ENCODE data around the gene APP.

Gene APP

GRCh38 chr21:26146681-26147080 is 23.9 kb downstream of the APP start:
- no peak for TF ChIP-seq RARB (CRISPR knock-in tag; IDR thresholded peaks at IDR 0.05)
- no peak for TF ChIP-seq SNAI2 (CRISPR knock-in tag; IDR thresholded peaks at IDR 0.05)
- TF ChIP-seq ZFP3 (CRISPR knock-in tag; IDR thresholded peaks at IDR 0.05) = no peak
- TF ChIP-seq ISL1 (CRISPR knock-in tag; IDR thresholded peaks at IDR 0.05) = no peak
- TF ChIP-seq GLIS3 (CRISPR knock-in tag; IDR thresholded peaks at IDR 0.05) = no peak
- TF ChIP-seq ARNTL (CRISPR knock-in tag; IDR thresholded peaks at IDR 0.05; ENCODE audit: borderline replicate concordance, low read depth) = no peak
- TF ChIP-seq ZFP30 (CRISPR knock-in tag; IDR thresholded peaks at IDR 0.05) = no peak
- no peak for TF ChIP-seq ESRRG (CRISPR knock-in tag; IDR thresholded peaks at IDR 0.05)
- TF ChIP-seq ZNF8 (CRISPR knock-in tag; IDR thresholded peaks at IDR 0.05) = no peak
- no peak for TF ChIP-seq CSRNP3 (CRISPR knock-in tag; IDR thresholded peaks at IDR 0.05)
- no peak for TF ChIP-seq POU6F1 (CRISPR knock-in tag; IDR thresholded peaks at IDR 0.05; ENCODE audit: borderline replicate concordance, low read depth)
- TF ChIP-seq TOX (CRISPR knock-in tag; IDR thresholded peaks at IDR 0.05; ENCODE audit: borderline replicate concordance) = no peak
- no peak for TF ChIP-seq ZNF70 (CRISPR knock-in tag; IDR thresholded peaks at IDR 0.05)
- TF ChIP-seq, protein P1, sequence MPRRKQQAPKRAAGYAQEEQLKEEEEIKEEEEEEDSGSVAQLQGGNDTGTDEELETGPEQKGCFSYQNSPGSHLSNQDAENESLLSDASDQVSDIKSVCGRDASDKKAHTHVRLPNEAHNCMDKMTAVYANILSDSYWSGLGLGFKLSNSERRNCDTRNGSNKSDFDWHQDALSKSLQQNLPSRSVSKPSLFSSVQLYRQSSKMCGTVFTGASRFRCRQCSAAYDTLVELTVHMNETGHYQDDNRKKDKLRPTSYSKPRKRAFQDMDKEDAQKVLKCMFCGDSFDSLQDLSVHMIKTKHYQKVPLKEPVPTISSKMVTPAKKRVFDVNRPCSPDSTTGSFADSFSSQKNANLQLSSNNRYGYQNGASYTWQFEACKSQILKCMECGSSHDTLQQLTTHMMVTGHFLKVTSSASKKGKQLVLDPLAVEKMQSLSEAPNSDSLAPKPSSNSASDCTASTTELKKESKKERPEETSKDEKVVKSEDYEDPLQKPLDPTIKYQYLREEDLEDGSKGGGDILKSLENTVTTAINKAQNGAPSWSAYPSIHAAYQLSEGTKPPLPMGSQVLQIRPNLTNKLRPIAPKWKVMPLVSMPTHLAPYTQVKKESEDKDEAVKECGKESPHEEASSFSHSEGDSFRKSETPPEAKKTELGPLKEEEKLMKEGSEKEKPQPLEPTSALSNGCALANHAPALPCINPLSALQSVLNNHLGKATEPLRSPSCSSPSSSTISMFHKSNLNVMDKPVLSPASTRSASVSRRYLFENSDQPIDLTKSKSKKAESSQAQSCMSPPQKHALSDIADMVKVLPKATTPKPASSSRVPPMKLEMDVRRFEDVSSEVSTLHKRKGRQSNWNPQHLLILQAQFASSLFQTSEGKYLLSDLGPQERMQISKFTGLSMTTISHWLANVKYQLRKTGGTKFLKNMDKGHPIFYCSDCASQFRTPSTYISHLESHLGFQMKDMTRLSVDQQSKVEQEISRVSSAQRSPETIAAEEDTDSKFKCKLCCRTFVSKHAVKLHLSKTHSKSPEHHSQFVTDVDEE (CRISPR knock-in tag; IDR thresholded peaks at IDR 0.05) = no peak
- no peak for ATAC-seq

DNA sequence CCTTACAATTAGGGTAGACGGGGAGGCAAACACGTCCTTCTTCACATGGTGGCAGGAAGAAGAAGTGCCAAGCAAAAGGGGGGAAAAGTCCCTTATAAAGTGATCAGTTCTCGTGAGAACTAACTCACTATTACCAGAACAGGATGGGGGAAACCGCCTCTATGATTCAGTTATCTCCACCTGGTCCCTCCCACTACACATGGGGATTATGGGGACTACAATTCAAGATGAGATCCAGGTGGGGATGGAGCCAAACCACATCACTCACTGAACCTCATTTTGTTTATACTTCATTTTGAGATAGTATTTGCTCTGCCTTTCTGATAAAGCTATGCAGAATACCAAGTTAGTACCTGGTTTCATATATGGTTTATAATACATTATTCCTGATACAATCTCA is 26.5 kb downstream of the APP start:
- TF ChIP-seq SNAI2 (CRISPR knock-in tag; IDR thresholded peaks at IDR 0.05) (no peak), TOX (CRISPR knock-in tag; IDR thresholded peaks at IDR 0.05; ENCODE audit: borderline replicate concordance) (no peak), GLIS3 (CRISPR knock-in tag; IDR thresholded peaks at IDR 0.05) (no peak), ZC3H10 (CRISPR knock-in tag; IDR thresholded peaks at IDR 0.05) (no peak), ZNF70 (CRISPR knock-in tag; IDR thresholded peaks at IDR 0.05) (no peak), TCF4 (CRISPR knock-in tag; IDR thresholded peaks at IDR 0.05; ENCODE audit: borderline replicate concordance) (no peak), ZFP3 (CRISPR knock-in tag; IDR thresholded peaks at IDR 0.05) (no peak), ARNTL (CRISPR knock-in tag; IDR thresholded peaks at IDR 0.05; ENCODE audit: borderline replicate concordance, low read depth) (no peak), CSDC2 (CRISPR knock-in tag; IDR thresholded peaks at IDR 0.05) (no peak), RARB (CRISPR knock-in tag; IDR thresholded peaks at IDR 0.05) (no peak), OSR1 (CRISPR knock-in tag; IDR thresholded peaks at IDR 0.05) (no peak), ZNF8 (CRISPR knock-in tag; IDR thresholded peaks at IDR 0.05) (no peak), ISL1 (CRISPR knock-in tag; IDR thresholded peaks at IDR 0.05) (no peak), ESRRG (CRISPR knock-in tag; IDR thresholded peaks at IDR 0.05) (no peak), BACH2 (CRISPR knock-in tag; IDR thresholded peaks at IDR 0.05; ENCODE audit: borderline replicate concordance) (no peak), CSRNP3 (CRISPR knock-in tag; IDR thresholded peaks at IDR 0.05) (no peak)
- TF ChIP-seq, protein P1 (CRISPR knock-in tag; IDR thresholded peaks at IDR 0.05) = no peak
- ATAC-seq = no peak

DNA sequence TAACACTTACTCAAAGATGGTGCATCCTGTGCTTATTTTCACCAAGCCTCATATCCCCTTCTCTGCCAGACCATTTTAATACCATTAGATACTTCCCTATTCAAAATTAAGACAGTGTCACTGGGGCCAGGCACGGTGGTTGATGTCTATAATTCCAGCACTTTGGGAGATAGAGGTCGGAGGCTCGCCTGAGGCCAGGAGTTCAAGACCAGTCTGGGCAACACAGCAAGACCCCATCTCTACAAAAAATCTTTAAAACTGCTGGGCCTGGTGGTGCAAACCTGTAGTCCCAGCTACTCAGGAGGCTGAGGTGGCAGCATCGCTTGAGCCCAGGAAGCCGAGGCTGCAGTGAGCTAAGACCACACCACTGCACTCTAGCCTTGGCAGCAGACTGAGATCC is 28.2 kb downstream of the APP start:
- TF ChIP-seq ZNF8 (CRISPR knock-in tag; IDR thresholded peaks at IDR 0.05) = no peak
- ATAC-seq = no peak
